H1 (cell line): Measurements from ENCODE around the gene RPIA. TPM values are rescaled to one million over a fixed set of nuclear protein-coding genes. Genes with fewer than 3 reads are reported as not detected.

ENCODE experiments used
- CTCF ChIA-PET: fragments of 300-600 bp; sonication (Branson Sonifier 250); formaldehyde crosslinking; loops from one replicate; lab custom pipeline; 2021; ENCODE audit not compliant: partially characterized antibody; lab: Charles Lee
- POLR2A ChIA-PET: fragments of 300-600 bp; sonication (Branson Sonifier 250); formaldehyde crosslinking; loops from one replicate; lab custom pipeline; 2021; ENCODE audit warnings: inconsistent platforms; ENCODE audit not compliant: partially characterized antibody; lab: Charles Lee
- DNase-seq, 2 experiments: peaks; one replicate each; pipeline versions ENCODE4 v3.0.0 to v3.0.0-alpha.2; 2010 to 2022; ENCODE audit warnings: low spot score in 2 of 2, low read depth in 1 of 2, mixed read lengths in 1 of 2
- FAIRE-seq: peaks from 2 replicates; lab custom pipeline; 2011; peaks lifted over from hg19 to GRCh38; lab: Jason Lieb, UNC
- H2AFZ ChIP-seq: 2 replicates; pipeline ENCODE4 v1.8.1; 2012; ENCODE audit warnings: low read length, inconsistent platforms
- H2AK5ac ChIP-seq: 2 replicates; pipeline ENCODE4 v1.6.1; 2013; ENCODE audit warnings: low read depth, low read length
- H2BK120ac ChIP-seq: replicated peaks from 2 replicates; pipeline ENCODE3; 2013; ENCODE audit warnings: low read depth, low read length, inconsistent platforms
- H2BK12ac ChIP-seq: 2 replicates; pipeline ENCODE4 v1.6.1; 2013; ENCODE audit warnings: low read depth, low read length
- H2BK15ac ChIP-seq: 2 replicates; pipeline ENCODE4 v1.6.1; 2013; ENCODE audit warnings: low read length
- H2BK20ac ChIP-seq: 2 replicates; pipeline ENCODE4 v1.6.1; 2013; ENCODE audit warnings: low read length
- H2BK5ac ChIP-seq: 2 replicates; pipeline ENCODE4 v1.6.1; 2013; ENCODE audit warnings: low read depth, low read length
- H3K14ac ChIP-seq: 2 replicates; pipeline ENCODE4 v1.6.1; 2013; ENCODE audit warnings: inconsistent platforms; ENCODE audit not compliant: insufficient read length
- H3K18ac ChIP-seq: 2 replicates; pipeline ENCODE4 v1.6.1; 2013; ENCODE audit warnings: low read length; ENCODE audit errors: extremely low read depth
- H3K23ac ChIP-seq: 2 replicates; pipeline ENCODE4 v1.6.1; 2013; ENCODE audit warnings: inconsistent platforms; ENCODE audit not compliant: insufficient read length
- H3K23me2 ChIP-seq: 2 replicates; pipeline ENCODE4 v1.6.1; 2013; ENCODE audit warnings: low read depth, low read length
- H3K27ac ChIP-seq: 2 replicates; pipeline ENCODE4 v1.6.1; 2011; ENCODE audit warnings: low read depth, low read length, inconsistent platforms
- H3K27me3 ChIP-seq, 4 experiments: replicated peaks in 1 of 4; 1 replicate in 1 of 4; 2 replicates in 3 of 4; pipeline versions ENCODE4 v1.6.1 to v1.8.1; 2011 to 2013; ENCODE audit warnings: low read length in 3 of 4, mild to moderate bottlenecking in 3 of 4, inconsistent platforms in 2 of 4, mixed read lengths in 2 of 4, moderate library complexity in 1 of 4; ENCODE audit not compliant: control insufficient read depth in 3 of 4, insufficient read depth in 3 of 4; ENCODE audit errors: extremely low read depth in 1 of 4
- H3K36me3 ChIP-seq, 4 experiments: 2 replicates each; pipeline versions ENCODE4 v1.6.1 to v1.8.1; 2011 to 2013; ENCODE audit warnings: mild to moderate bottlenecking in 4 of 4, low read length in 3 of 4, moderate library complexity in 2 of 4, control low read depth in 1 of 4, inconsistent platforms in 1 of 4; ENCODE audit not compliant: insufficient read depth in 4 of 4, control insufficient read depth in 2 of 4
- H3K4ac ChIP-seq: replicated peaks from 2 replicates; pipeline ENCODE3; 2013; ENCODE audit warnings: low read length, low read depth, mixed read lengths, inconsistent platforms; ENCODE audit not compliant: insufficient read length
- H3K4me1 ChIP-seq, 4 experiments: replicated peaks in 1 of 4; 1 replicate in 1 of 4; 2 replicates in 3 of 4; pipeline versions ENCODE4 v1.6.1 to v1.8.1; 2011 to 2013; ENCODE audit warnings: low read length in 3 of 4, inconsistent platforms in 2 of 4, mixed read lengths in 1 of 4; ENCODE audit not compliant: insufficient read depth in 4 of 4, control insufficient read depth in 3 of 4
- H3K4me2 ChIP-seq, 2 experiments: 2 replicates each; pipeline versions ENCODE4 v1.6.1 to v1.8.1; 2011 to 2013; ENCODE audit warnings: low read depth in 2 of 2, low read length in 2 of 2, control low read depth in 1 of 2, inconsistent platforms in 1 of 2, mild to moderate bottlenecking in 1 of 2; ENCODE audit not compliant: insufficient read depth in 1 of 2
- H3K4me3 ChIP-seq, 4 experiments: fragments of 200-600, 300-600 bp in 1 of 4; sonication (generic), shearing (Covaris generic), sonication (Bioruptor Twin) in 1 of 4; 2 replicates each; pipeline versions ENCODE4 v1.5.1 to v1.8.1; 2011 to 2016; ENCODE audit warnings: low read length in 4 of 4, low read depth in 3 of 4, control low read depth in 2 of 4, inconsistent platforms in 2 of 4, mild to moderate bottlenecking in 2 of 4, mixed read lengths in 1 of 4, moderate library complexity in 1 of 4; ENCODE audit not compliant: insufficient read depth in 2 of 4; ENCODE audit errors: extremely low read depth in 1 of 4
- H3K56ac ChIP-seq: replicated peaks from 2 replicates; pipeline ENCODE3; 2013; ENCODE audit warnings: low read depth, mild to moderate bottlenecking, mixed read lengths, low read length, inconsistent platforms; ENCODE audit not compliant: insufficient read length
- H3K79me1 ChIP-seq: 2 replicates; pipeline ENCODE4 v1.6.1; 2013; ENCODE audit warnings: low read depth, low read length, control low read depth
- H3K79me2 ChIP-seq, 2 experiments: 2 replicates each; pipeline versions ENCODE4 v1.6.1 to v1.8.1; 2012 to 2013; ENCODE audit warnings: low read length in 2 of 2, mild to moderate bottlenecking in 2 of 2, inconsistent platforms in 1 of 2; ENCODE audit not compliant: insufficient read depth in 2 of 2, control insufficient read depth in 1 of 2
- H3K9ac ChIP-seq, 4 experiments: replicated peaks in 1 of 4; 1 replicate in 1 of 4; 2 replicates in 3 of 4; pipeline versions ENCODE4 v1.6.1 to v1.8.1; 2011 to 2013; ENCODE audit warnings: low read depth in 3 of 4, low read length in 3 of 4, control low read depth in 2 of 4, mild to moderate bottlenecking in 2 of 4, moderate library complexity in 2 of 4, inconsistent platforms in 1 of 4; ENCODE audit errors: extremely low read depth in 1 of 4
- H3K9me3 ChIP-seq, 2 experiments: 2 replicates each; pipeline versions ENCODE4 v1.6.1 to v1.8.1; 2012 to 2013; ENCODE audit warnings: mild to moderate bottlenecking in 2 of 2, moderate library complexity in 2 of 2, control low read depth in 1 of 2, inconsistent platforms in 1 of 2, low read depth in 1 of 2, low read length in 1 of 2, mixed read lengths in 1 of 2; ENCODE audit not compliant: insufficient read depth in 2 of 2
- H4K20me1 ChIP-seq, 2 experiments: replicated peaks in 1 of 2; 2 replicates each; pipeline versions ENCODE3 to v1.8.1; 2011 to 2013; ENCODE audit warnings: inconsistent platforms in 2 of 2, low read length in 2 of 2, mild to moderate bottlenecking in 1 of 2; ENCODE audit not compliant: insufficient read depth in 2 of 2, control insufficient read depth in 1 of 2
- H4K5ac ChIP-seq: 2 replicates; pipeline ENCODE4 v1.6.1; 2013; ENCODE audit warnings: low read length, low read depth, mixed read lengths, inconsistent platforms; ENCODE audit not compliant: insufficient read length
- H4K8ac ChIP-seq: 2 replicates; pipeline ENCODE4 v1.8.0; 2013; ENCODE audit warnings: mild to moderate bottlenecking, moderate library complexity, low read length, inconsistent platforms; ENCODE audit not compliant: insufficient read depth; ENCODE audit errors: extremely low read depth
- H4K91ac ChIP-seq: replicated peaks from 2 replicates; pipeline ENCODE3; 2013; ENCODE audit warnings: low read length, mixed read lengths, inconsistent platforms; ENCODE audit not compliant: insufficient read length
- CBX8 ChIP-seq: fragments of 300-800, 300-1000 bp; sonication (generic); IDR thresholded peaks from 2 replicates; pipeline ENCODE4 v1.7.1; 2016; ENCODE audit warnings: low read depth, low read length, borderline replicate concordance
- CTCF ChIP-seq, 3 experiments: IDR thresholded peaks; 1 replicate in 2 of 3; 2 replicates in 1 of 3; pipeline versions ENCODE4 v1.5.1 to v1.6.1; 2011; ENCODE audit warnings: low read length in 3 of 3, mild to moderate bottlenecking in 3 of 3, inconsistent platforms in 2 of 3, low read depth in 1 of 3, moderate library complexity in 1 of 3; ENCODE audit not compliant: insufficient read depth in 1 of 3; ENCODE audit errors: control extremely low read depth in 1 of 3
- GABPA ChIP-seq: IDR thresholded peaks from 2 replicates; pipeline ENCODE4 v1.6.1; 2011; ENCODE audit warnings: mild to moderate bottlenecking, low read length, moderate library complexity, borderline replicate concordance; ENCODE audit not compliant: insufficient read depth
- KDM5A ChIP-seq: fragments of 200-600 bp; IDR thresholded peaks from 2 replicates; pipeline ENCODE4 v1.7.1; 2012; ENCODE audit warnings: mild to moderate bottlenecking, low read length, inconsistent platforms, mixed read lengths
- RNF2 ChIP-seq: fragments of 200-900, 300-1000 bp; sonication (generic); IDR thresholded peaks from 2 replicates; pipeline ENCODE4 v1.7.1; 2016; ENCODE audit warnings: borderline replicate concordance, low read depth, mild to moderate bottlenecking, antibody characterized with exemption, low read length; ENCODE audit not compliant: poor library complexity, severe bottlenecking; ENCODE audit errors: missing control alignments
- SIN3A ChIP-seq, 2 experiments: IDR thresholded peaks in 1 of 2; conservative IDR thresholded peaks in 1 of 2; 2 replicates each; pipeline ENCODE4 v1.6.1; 2011 to 2012; ENCODE audit warnings: low read length in 2 of 2, improper control_type of control experiment in 1 of 2, low read depth in 1 of 2, mild to moderate bottlenecking in 1 of 2
- SIRT6 ChIP-seq: IDR thresholded peaks from one replicate; pipeline ENCODE4 v1.7.1; 2012; ENCODE audit warnings: low read length, inconsistent platforms
- SP1 ChIP-seq: IDR thresholded peaks from 2 replicates; pipeline ENCODE4 v1.6.1; 2011; ENCODE audit warnings: low read depth, low read length
- SP4 ChIP-seq: IDR thresholded peaks from 2 replicates; pipeline ENCODE4 v1.6.1; 2012; ENCODE audit warnings: low read length, inconsistent platforms
- WGBS, 2 experiments: shearing (Covaris generic) in 1 of 2; methylation state at CpG; one replicate each; pipeline versions ENCODE4 v1.1.6 to v1.1.7; 2013 to 2015; ENCODE audit warnings: low lambda C conversion rate in 2 of 2, mixed read lengths in 2 of 2, inconsistent platforms in 1 of 2, low coverage in 1 of 2, missing lambda C conversion rate in 1 of 2; ENCODE audit not compliant: insufficient replicate concordance in 2 of 2, insufficient coverage in 1 of 2, insufficient read length in 1 of 2; ENCODE audit errors: extremely low coverage in 1 of 2, missing lambda C conversion rate in 1 of 2; 5-methylcytosine and 5-hydroxymethylcytosine counted together
- polyA plus RNA-seq, 7 experiments: library from polyadenylated mRNA; depleted of rRNA in 3 of 7; stranded (reverse) in 5 of 7; unstranded in 2 of 7; fragments of >200 nt in 5 of 7; fragments of 200-250 nt in 2 of 7; gene quantifications; 1 replicate in 5 of 7; 2 replicates in 1 of 7; 4 replicates in 1 of 7; pipeline versions ENCODE4 v1.2.1 to v1.2.3, GENCODE V29; 2011 to 2013; ENCODE audit warnings: missing spikeins in 2 of 7, mixed read lengths in 2 of 7
- total RNA-seq: library from RNA; stranded (reverse); fragmentation: NEBNext Ultra II Directional; extraction: Animal tissue kit (Norgen Biotek cat#: 25700); gene quantifications from 2 replicates; pipeline ENCODE4 v1.2.1, GENCODE V29; 2021
- TF ChIP-seq, protein P1 (sequence below): IDR thresholded peaks from 2 replicates; pipeline ENCODE4 v1.6.1; 2011; ENCODE audit warnings: low read length, improper control_type of control experiment

The RPIA gene
- total and polyA plus RNA-seq, 2 of the 8 experiments (the other 6 are each of a cell fraction or from before 2014, with no cell fraction given) = 13.1 to 24.0 TPM

- Histone ChIP-seq H4K20me1 (no peaks in the 10 kb centered on the region), H3K23me2 (peaks cover 2% of the 10 kb centered on the region; the same call in 1 of the 2 replicates), H3K36me3 (no peaks in the 10 kb centered on the region), H3K56ac (no peak overlapping the region), H2BK12ac (no peak overlapping the region), H3K27me3 (no peaks in the 10 kb centered on the region), H2BK15ac (no peak overlapping the region), H3K23ac (no peak overlapping the region), H2BK120ac (no peak overlapping the region), H3K9me3 (no peaks in the 10 kb centered on the region), H4K5ac (no peak overlapping the region), H3K9ac (no peak overlapping the region), H2BK5ac (no peak overlapping the region), H4K8ac (no peak overlapping the region), H3K18ac (no peak overlapping the region), H3K79me1 (no peaks in the 10 kb centered on the region), H3K4me3 (no peak overlapping the region), H3K4me2 (no peak overlapping the region), H4K91ac (no peak overlapping the region), H3K79me2 (no peaks in the 10 kb centered on the region), H3K4me1 (no peaks in the 10 kb centered on the region), H3K14ac (no peak overlapping the region), H3K4ac (no peak overlapping the region), H3K27ac (no peak overlapping the region), H2BK20ac (no peak overlapping the region), H2AFZ (no peak overlapping the region), H2AK5ac (no peak overlapping the region)
- ChIA-PET CTCF (interaction anchor here (1.6 to 3.0 kb wide), 2 partner anchors 18 to 20 kb away, joined by 6 to 12 read pairs; no protein-coding TSS in a partner anchor), POLR2A (interaction anchor here (1.3 kb wide), 1 partner anchor 24 kb away, joined by 5 read pairs; the partner anchor contains the start of gene EIF2AK3)
- no peak for DNase-seq
- no peak for FAIRE-seq
- 100% methylated on average over 1 of the region's 1 CpG; no CpG with 5 or more reads in 1 of the 2 experiments for WGBS, 2 experiments
- TF ChIP-seq RNF2 (no peak), GABPA (no peak), CTCF (IDR thresholded peaks at IDR 0.05; ENCODE audit: control extremely low read depth in 1 of 3, insufficient read depth in 1 of 3, low read depth in 1 of 3, low read length in 3 of 3) (no peak), CBX8 (no peak), SIRT6 (no peak), SP1 (no peak), SP4 (no peak), SIN3A (conservative IDR thresholded peaks at IDR 0.05 in 1 of 2, IDR thresholded peaks at IDR 0.05 in 1 of 2; ENCODE audit: low read depth in 1 of 2, low read length in 2 of 2) (no peak), KDM5A (no peak)
- TF ChIP-seq, protein P1, sequence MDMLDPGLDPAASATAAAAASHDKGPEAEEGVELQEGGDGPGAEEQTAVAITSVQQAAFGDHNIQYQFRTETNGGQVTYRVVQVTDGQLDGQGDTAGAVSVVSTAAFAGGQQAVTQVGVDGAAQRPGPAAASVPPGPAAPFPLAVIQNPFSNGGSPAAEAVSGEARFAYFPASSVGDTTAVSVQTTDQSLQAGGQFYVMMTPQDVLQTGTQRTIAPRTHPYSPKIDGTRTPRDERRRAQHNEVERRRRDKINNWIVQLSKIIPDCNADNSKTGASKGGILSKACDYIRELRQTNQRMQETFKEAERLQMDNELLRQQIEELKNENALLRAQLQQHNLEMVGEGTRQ = no peak
These were observed 39.8 kb upstream of the RPIA start for GRCh38 chr2:88651646-88652045.
